Ishikawa (cell line): ENCODE results near the gene PDK1.

Source experiments
- CEBPB ChIP-seq: IDR thresholded peaks from 2 replicates; pipeline ENCODE4 v1.6.1; 2012
- RAD21 ChIP-seq: IDR thresholded peaks from 2 replicates; pipeline ENCODE4 v1.6.1; 2012; ENCODE audit warnings: low read depth
- TAF1 ChIP-seq: IDR thresholded peaks from 2 replicates; pipeline ENCODE4 v1.6.1; 2012; ENCODE audit warnings: low read depth, mild to moderate bottlenecking
- TF ChIP-seq, protein P1 (sequence below): IDR thresholded peaks from 2 replicates; pipeline ENCODE4 v1.6.1; 2012

GRCh38 chr2:172606285-172606684 lies 50.4 kb downstream of the PDK1 start:
- TF ChIP-seq, protein P1, sequence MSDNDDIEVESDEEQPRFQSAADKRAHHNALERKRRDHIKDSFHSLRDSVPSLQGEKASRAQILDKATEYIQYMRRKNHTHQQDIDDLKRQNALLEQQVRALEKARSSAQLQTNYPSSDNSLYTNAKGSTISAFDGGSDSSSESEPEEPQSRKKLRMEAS: no peak
- no peak for TF ChIP-seq CEBPB
- TF ChIP-seq RAD21: no peak
- TF ChIP-seq TAF1: no peak
